Endodermal cell (in vitro differentiated cells): Measurements from ENCODE around the gene HDAC11. TPM values are rescaled to one million over a fixed set of nuclear protein-coding genes. Genes with fewer than 3 reads are reported as not detected.

Source experiments
- DNase-seq: peaks from one replicate; pipeline ENCODE4 v3.0.0-alpha.2; 2017
- H3K27ac ChIP-seq: 2 replicates; pipeline ENCODE4 v1.5.1; 2013; ENCODE audit warnings: mild to moderate bottlenecking, low read depth, low read length, moderate library complexity
- H3K27me3 ChIP-seq: 2 replicates; pipeline ENCODE4 v1.6.1; 2013; ENCODE audit warnings: mild to moderate bottlenecking, low read length, moderate library complexity; ENCODE audit not compliant: insufficient read depth, control insufficient read depth, poor library complexity, severe bottlenecking
- H3K36me3 ChIP-seq: 2 replicates; pipeline ENCODE4 v1.7.0; 2013; ENCODE audit warnings: mild to moderate bottlenecking, low read length, moderate library complexity; ENCODE audit not compliant: control insufficient read depth, insufficient read depth
- H3K4me1 ChIP-seq: one replicate; pipeline ENCODE4 v1.7.0; 2013; ENCODE audit warnings: low read length; ENCODE audit not compliant: control insufficient read depth, insufficient read depth
- H3K4me3 ChIP-seq: 2 replicates; pipeline ENCODE4 v1.5.1; 2013; ENCODE audit warnings: mild to moderate bottlenecking, low read length, moderate library complexity
- H3K9ac ChIP-seq: 2 replicates; pipeline ENCODE4 v1.6.1; 2013; ENCODE audit warnings: mild to moderate bottlenecking, low read length, moderate library complexity; ENCODE audit not compliant: poor library complexity, severe bottlenecking; ENCODE audit errors: extremely low read depth
- H3K9me3 ChIP-seq: 2 replicates; pipeline ENCODE4 v1.6.1; 2013; ENCODE audit warnings: mild to moderate bottlenecking, low read length, moderate library complexity; ENCODE audit not compliant: control insufficient read depth
- H3K27ac Mint-ChIP-seq: 2 replicates; pipeline ENCODE4 v1.8.0; 2020; ENCODE audit warnings: mixed read lengths
- H3K27me3 Mint-ChIP-seq: 2 replicates; pipeline ENCODE4 v1.8.0; 2021; ENCODE audit warnings: mild to moderate bottlenecking, mixed read lengths; ENCODE audit not compliant: insufficient read depth
- H3K36me3 Mint-ChIP-seq: 2 replicates; pipeline ENCODE4 v1.8.0; 2020; ENCODE audit warnings: low read depth, mixed read lengths
- H3K4me1 Mint-ChIP-seq: 2 replicates; pipeline ENCODE4 v1.8.0; 2020; ENCODE audit warnings: mixed read lengths
- H3K4me3 Mint-ChIP-seq: 2 replicates; pipeline ENCODE4 v1.8.0; 2020; ENCODE audit warnings: mild to moderate bottlenecking, moderate library complexity, mixed read lengths
- H3K9me3 Mint-ChIP-seq: 2 replicates; pipeline ENCODE4 v1.8.0; 2020; ENCODE audit warnings: mild to moderate bottlenecking, mixed read lengths
- CTCF ChIP-seq: fragments of 200-600 bp; sonication (generic); conservative IDR thresholded peaks from 2 replicates; pipeline ENCODE4 v1.5.0; 2021; ENCODE audit warnings: antibody characterized with exemption, mild to moderate bottlenecking
- WGBS, 2 experiments: methylation state at CpG; one replicate each; pipeline versions ENCODE4 v1.1.5 to v1.1.7; 2013; ENCODE audit warnings: missing lambda C conversion rate in 2 of 2, mixed read lengths in 1 of 2; ENCODE audit not compliant: insufficient coverage in 1 of 2, insufficient read length in 1 of 2; 5-methylcytosine and 5-hydroxymethylcytosine counted together
- total RNA-seq, 2 donors: library from RNA; stranded (reverse); fragmentation: NEBNext Ultra II Directional in 1 of 2; extraction: Animal tissue kit (Norgen Biotek cat#: 25700) in 1 of 2; gene quantifications; 2 replicates in 1 of 2; 3 replicates in 1 of 2; pipeline ENCODE4 v1.2.1, GENCODE V29; 2021

The HDAC11 gene
- total RNA-seq, 2 donors from 2014 or later, result 17.0 to 17.1 TPM

GRCh38 chr3:13542142-13542541 is 62.0 kb downstream of the HDAC11 start:
- DNase-seq, result no peak
- peaks cover 10% of the 10 kb centered on the region for H3K27me3 Mint-ChIP-seq
- peaks cover 26% of the 10 kb centered on the region for H3K4me1 Mint-ChIP-seq
- no peak for TF ChIP-seq CTCF
- Histone ChIP-seq H3K36me3 (no peaks in the 10 kb centered on the region), H3K27ac (no peak overlapping the region), H3K4me1 (peaks cover 9% of the 10 kb centered on the region), H3K9ac (no peak overlapping the region), H3K9me3 (peaks cover 5% of the 10 kb centered on the region), H3K27me3 (no peaks in the 10 kb centered on the region), H3K4me3 (no peak overlapping the region)
- no peaks in the 10 kb centered on the region for H3K36me3 Mint-ChIP-seq
- H3K4me3 Mint-ChIP-seq, result no peak overlapping the region
- peaks cover 3% of the 10 kb centered on the region for H3K9me3 Mint-ChIP-seq
- no peak overlapping the region for H3K27ac Mint-ChIP-seq
- WGBS, 2 experiments, result 93 to 95% methylated on average over 3 of the region's 3 CpGs

GRCh38 chr3:13543253-13543652 is 63.1 kb downstream of the HDAC11 start:
- Histone ChIP-seq H3K36me3 (no peaks in the 10 kb centered on the region), H3K4me1 (peaks cover 9% of the 10 kb centered on the region), H3K4me3 (no peak overlapping the region), H3K27ac (no peak overlapping the region), H3K9me3 (peaks cover 5% of the 10 kb centered on the region), H3K27me3 (no peaks in the 10 kb centered on the region), H3K9ac (no peak overlapping the region)
- peak; percentile 77 for DNase-seq
- Mint-ChIP-seq H3K36me3 (no peaks in the 10 kb centered on the region), H3K27ac (no peak overlapping the region), H3K4me1 (peaks cover 37% of the 10 kb centered on the region), H3K9me3 (peaks cover 3% of the 10 kb centered on the region), H3K4me3 (no peak overlapping the region), H3K27me3 (peaks cover 13% of the 10 kb centered on the region)
- no peak for TF ChIP-seq CTCF
- WGBS, 2 experiments, result 77 to 96% methylated on average over 3 to 5 of the region's 5 CpGs

DNA sequence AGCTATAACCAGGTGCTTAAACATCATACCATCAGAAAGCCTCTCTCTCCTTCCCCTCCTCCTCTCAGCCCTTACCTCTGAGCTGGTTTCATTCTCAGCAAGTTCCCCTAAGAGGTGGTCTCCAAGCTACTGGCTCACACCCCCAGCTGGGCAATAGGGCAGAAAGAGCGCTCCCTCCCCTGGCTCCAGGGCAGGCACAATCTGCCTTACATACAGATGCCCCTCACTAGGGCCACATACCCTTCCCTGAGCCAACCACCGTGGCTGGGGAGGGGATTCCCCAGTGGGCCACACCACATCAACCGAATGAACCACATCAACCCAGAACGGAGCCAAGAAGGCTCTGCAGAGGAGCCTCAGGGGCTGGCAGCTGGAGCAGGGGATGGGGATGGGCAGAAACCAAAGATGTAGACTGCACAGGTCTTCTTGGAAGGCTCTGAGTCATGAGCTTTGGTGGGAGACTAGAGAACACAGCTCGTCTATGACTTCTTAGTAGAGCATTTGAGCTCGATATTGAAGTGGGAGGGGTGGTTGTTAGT is 64.3 kb downstream of the HDAC11 start:
- WGBS, 2 experiments, result 75 to 83% methylated on average over 1 to 6 of the region's 6 CpGs
- no peak overlapping the region for H3K27ac ChIP-seq
- Mint-ChIP-seq H3K36me3 (no peaks in the 10 kb centered on the region), H3K9me3 (peaks cover 3% of the 10 kb centered on the region), H3K27me3 (peaks cover 15% of the 10 kb centered on the region), H3K4me1 (peaks cover 37% of the 10 kb centered on the region), H3K4me3 (no peak overlapping the region), H3K27ac (no peak overlapping the region)
- no peaks in the 10 kb centered on the region for H3K36me3 ChIP-seq
- no peak for DNase-seq
- H3K4me1 ChIP-seq, result peaks cover 9% of the 10 kb centered on the region
- no peak overlapping the region for H3K9ac ChIP-seq
- H3K27me3 ChIP-seq, result no peaks in the 10 kb centered on the region
- H3K4me3 ChIP-seq, result no peak overlapping the region
- no peak for TF ChIP-seq CTCF
- peaks cover 5% of the 10 kb centered on the region for H3K9me3 ChIP-seq
